IMR-90 (cell line): ENCODE data around the gene KRTAP12-3. TPM values are rescaled to one million over a fixed set of nuclear protein-coding genes. Genes with fewer than 3 reads are reported as not detected.

ENCODE experiments used
- ATAC-seq: fragments of 200-7000 bp; cut with Tn5 transposase; 2 replicates; pipeline ENCODE4 v1.9.1; 2020; ENCODE audit warnings: low read depth, mild to moderate bottlenecking, moderate library complexity
- BruUV-seq: library from RNA; stranded (reverse); fragments of 400-500 nt; replicated peaks from 2 replicates; lab custom pipeline; 2021; lab: Mats Ljungman, UMichigan
- CTCF ChIA-PET: fragments of 300-600 bp; formaldehyde crosslinking; extraction: SDS; loops from one replicate; lab custom pipeline; 2021; ENCODE audit warnings: antibody characterized with exemption; lab: Yijun Ruan, JAX
- POLR2A ChIA-PET: fragments of 300-600 bp; sonication (Branson Sonifier 250); formaldehyde crosslinking; loops from one replicate; lab custom pipeline; 2022; ENCODE audit warnings: antibody characterized with exemption; ENCODE audit not compliant: unreplicated experiment; lab: Charles Lee
- DNase-seq: peaks from one replicate; pipeline ENCODE4 v3.0.0; 2013
- H2AFZ ChIP-seq: replicated peaks from 2 replicates; pipeline ENCODE3; 2013; ENCODE audit warnings: low read length, mild to moderate bottlenecking; ENCODE audit not compliant: poor library complexity
- H2AK5ac ChIP-seq: 2 replicates; pipeline ENCODE4 v1.6.1; 2013; ENCODE audit warnings: low read depth, low read length, inconsistent platforms
- H2AK9ac ChIP-seq: replicated peaks from 2 replicates; pipeline ENCODE3; 2013; ENCODE audit warnings: mild to moderate bottlenecking, low read depth, low read length, moderate library complexity; ENCODE audit not compliant: poor library complexity
- H2BK120ac ChIP-seq: 2 replicates; pipeline ENCODE4 v1.6.1; 2013; ENCODE audit warnings: low read depth, low read length, inconsistent platforms
- H2BK15ac ChIP-seq: 3 replicates; pipeline ENCODE4 v1.6.1; 2013; ENCODE audit warnings: low read depth, low read length, inconsistent platforms
- H2BK20ac ChIP-seq: 2 replicates; pipeline ENCODE4 v1.6.1; 2013; ENCODE audit warnings: low read depth, mild to moderate bottlenecking, inconsistent platforms, low read length, moderate library complexity
- H2BK5ac ChIP-seq: 2 replicates; pipeline ENCODE4 v1.6.1; 2013; ENCODE audit warnings: mild to moderate bottlenecking, low read depth, low read length, inconsistent platforms; ENCODE audit not compliant: poor library complexity, severe bottlenecking
- H3K14ac ChIP-seq: replicated peaks from 2 replicates; pipeline ENCODE4 v1.6.1; 2013; ENCODE audit warnings: low read depth, low read length, inconsistent platforms
- H3K18ac ChIP-seq: 2 replicates; pipeline ENCODE4 v1.6.1; 2013; ENCODE audit warnings: low read depth, low read length, control low read depth
- H3K23ac ChIP-seq: 2 replicates; pipeline ENCODE4 v1.6.1; 2013; ENCODE audit warnings: low read depth, low read length, inconsistent platforms
- H3K27ac ChIP-seq: 2 replicates; pipeline ENCODE4 v1.5.1; 2013; ENCODE audit warnings: mild to moderate bottlenecking, control low read depth, low read length; ENCODE audit not compliant: insufficient read depth
- H3K27me3 ChIP-seq: 2 replicates; pipeline ENCODE4 v1.6.1; 2013; ENCODE audit warnings: low read length; ENCODE audit not compliant: control insufficient read depth, insufficient read depth
- H3K36me3 ChIP-seq: 2 replicates; pipeline ENCODE4 v1.6.1; 2013; ENCODE audit warnings: low read length, mixed read lengths; ENCODE audit not compliant: control insufficient read depth, insufficient read depth
- H3K4ac ChIP-seq: 2 replicates; pipeline ENCODE4 v1.6.1; 2013; ENCODE audit warnings: low read depth, low read length, inconsistent platforms
- H3K4me1 ChIP-seq: 2 replicates; pipeline ENCODE4 v1.6.1; 2013; ENCODE audit warnings: low read length, mixed read lengths; ENCODE audit not compliant: control insufficient read depth, insufficient read depth
- H3K4me2 ChIP-seq: 2 replicates; pipeline ENCODE4 v1.6.1; 2013; ENCODE audit warnings: low read depth, mild to moderate bottlenecking, control low read depth, low read length, moderate library complexity
- H3K4me3 ChIP-seq: 2 replicates; pipeline ENCODE4 v1.5.1; 2013; ENCODE audit warnings: low read depth, mild to moderate bottlenecking, control low read depth, low read length, moderate library complexity; ENCODE audit not compliant: insufficient read depth
- H3K56ac ChIP-seq: 2 replicates; pipeline ENCODE4 v1.6.1; 2013; ENCODE audit warnings: low read length, inconsistent platforms; ENCODE audit not compliant: insufficient read depth; ENCODE audit errors: extremely low read depth
- H3K79me1 ChIP-seq, 2 experiments: 2 replicates each; pipeline ENCODE4 v1.6.1; 2013; ENCODE audit warnings: low read length in 2 of 2, inconsistent platforms in 1 of 2, low read depth in 1 of 2
- H3K9ac ChIP-seq: 2 replicates; pipeline ENCODE4 v1.6.1; 2013; ENCODE audit warnings: low read depth, low read length, control low read depth
- H3K9me1 ChIP-seq: 2 replicates; pipeline ENCODE4 v1.6.1; 2013; ENCODE audit warnings: low read length, inconsistent platforms; ENCODE audit not compliant: insufficient read depth
- H3K9me3 ChIP-seq: 2 replicates; pipeline ENCODE4 v1.6.1; 2013; ENCODE audit warnings: low read length; ENCODE audit not compliant: control insufficient read depth, insufficient read depth
- H4K20me1 ChIP-seq: 2 replicates; pipeline ENCODE4 v1.6.1; 2013; ENCODE audit warnings: low read length, inconsistent platforms; ENCODE audit not compliant: insufficient read depth
- H4K5ac ChIP-seq: 2 replicates; pipeline ENCODE4 v1.6.1; 2013; ENCODE audit warnings: mild to moderate bottlenecking, low read depth, low read length, control low read depth
- H4K8ac ChIP-seq, 2 experiments: 2 replicates each; pipeline ENCODE4 v1.6.1; 2013; ENCODE audit warnings: low read depth in 2 of 2, low read length in 2 of 2, control low read depth in 1 of 2, inconsistent platforms in 1 of 2
- H4K91ac ChIP-seq: 2 replicates; pipeline ENCODE4 v1.6.1; 2013; ENCODE audit warnings: low read depth, low read length, inconsistent platforms; ENCODE audit not compliant: insufficient read depth
- BHLHE40 ChIP-seq: fragments of 150-350 bp; IDR thresholded peaks from 2 replicates; pipeline ENCODE4 v1.6.1; 2016; ENCODE audit warnings: mild to moderate bottlenecking, low read depth, low read length
- CEBPB ChIP-seq: IDR thresholded peaks from 2 replicates; pipeline ENCODE4 v1.6.1; 2012; ENCODE audit warnings: low read depth, low read length, improper control_type of control experiment
- CHD1 ChIP-seq: IDR thresholded peaks from 2 replicates; pipeline ENCODE4 v1.6.1; 2012; ENCODE audit warnings: low read depth, low read length, improper control_type of control experiment
- FOS ChIP-seq: fragments of 150-350 bp; IDR thresholded peaks from 2 replicates; pipeline ENCODE4 v1.6.1; 2016; ENCODE audit warnings: low read depth, low read length
- MAFK ChIP-seq: IDR thresholded peaks from 2 replicates; pipeline ENCODE4 v1.6.1; 2012; ENCODE audit warnings: low read depth, low read length, improper control_type of control experiment
- MAZ ChIP-seq: IDR thresholded peaks from 2 replicates; pipeline ENCODE4 v1.6.1; 2012; ENCODE audit warnings: low read depth, mild to moderate bottlenecking, low read length, improper control_type of control experiment, moderate library complexity, borderline replicate concordance
- MXI1 ChIP-seq: IDR thresholded peaks from 2 replicates; pipeline ENCODE4 v1.6.1; 2012; ENCODE audit warnings: low read depth, mild to moderate bottlenecking, low read length, moderate library complexity, borderline replicate concordance
- NFE2L2 ChIP-seq: fragments of 150-350 bp; IDR thresholded peaks from 2 replicates; pipeline ENCODE4 v1.6.1; 2016; ENCODE audit warnings: low read depth, mild to moderate bottlenecking, low read length
- POLR2A ChIP-seq: IDR thresholded peaks from 2 replicates; pipeline ENCODE4 v1.6.1; 2012; ENCODE audit warnings: mild to moderate bottlenecking, low read depth, low read length
- RAD21 ChIP-seq: IDR thresholded peaks from 2 replicates; pipeline ENCODE4 v1.6.1; 2012; ENCODE audit warnings: low read length, improper control_type of control experiment
- RCOR1 ChIP-seq: IDR thresholded peaks from 2 replicates; pipeline ENCODE4 v1.6.1; 2012; ENCODE audit warnings: mild to moderate bottlenecking, low read length, improper control_type of control experiment; ENCODE audit not compliant: insufficient replicate concordance
- RFX5 ChIP-seq: IDR thresholded peaks from 2 replicates; pipeline ENCODE4 v1.8.0; 2012; ENCODE audit warnings: low read depth, mild to moderate bottlenecking, low read length, moderate library complexity
- SMC3 ChIP-seq: fragments of 150-350 bp; IDR thresholded peaks from 2 replicates; pipeline ENCODE4 v1.6.1; 2016; ENCODE audit warnings: low read depth, mild to moderate bottlenecking, antibody characterized with exemption, low read length, moderate library complexity
- WGBS, 2 experiments: methylation state at CpG; one replicate each; pipeline versions ENCODE4 v1.1.5 to v1.1.7; 2013; ENCODE audit warnings: missing lambda C conversion rate in 2 of 2; ENCODE audit not compliant: insufficient read length in 1 of 2; ENCODE audit errors: extremely low coverage in 2 of 2; 5-methylcytosine and 5-hydroxymethylcytosine counted together
- dilution Hi-C: fragments of 300-500 bp; cut with HindIII; formaldehyde crosslinking; loops from one replicate; pipeline ENCODE4 v1.14.3; 2018; ENCODE audit warnings: low sequenced_read_pairs; ENCODE audit not compliant: unreplicated experiment
- in situ Hi-C: fragments of 300-500 bp; cut with MboI; formaldehyde crosslinking; loops from 3 replicates; pipeline ENCODE4 v1.14.3; 2019; ENCODE audit warnings: low sequenced_read_pairs, inconsistent platforms, mixed read lengths
- intact Hi-C: fragments of 100-400 bp; cut with micrococcal nuclease; formaldehyde crosslinking; loops from 2 replicates; pipeline ENCODE4 v1.10.0; 2022
- polyA plus RNA-seq, 3 experiments: library from polyadenylated mRNA; depleted of rRNA; stranded (reverse); fragments of >200 nt; gene quantifications; 2 replicates each; pipeline ENCODE4 v1.2.3, GENCODE V29; 2012; ENCODE audit warnings: low replicate concordance in 1 of 3
- total RNA-seq: library from RNA; depleted of rRNA; stranded (reverse); fragments of >200 nt; gene quantifications from 2 replicates; pipeline ENCODE4 v1.2.3, GENCODE V29; 2012
- TF ChIP-seq, protein P1 (sequence below): conservative IDR thresholded peaks from 2 replicates; pipeline ENCODE4 v1.5.1; 2012; ENCODE audit warnings: mild to moderate bottlenecking, low read depth, low read length, improper control_type of control experiment
- TF ChIP-seq, protein P2 (sequence below): fragments of 150-350 bp; IDR thresholded peaks from 2 replicates; pipeline ENCODE4 v1.6.1; 2016; ENCODE audit warnings: low read depth, mild to moderate bottlenecking, low read length, moderate library complexity, borderline replicate concordance
- TF ChIP-seq, protein P3 (sequence below): fragments of 150-350 bp; IDR thresholded peaks from 2 replicates; pipeline ENCODE4 v1.6.1; 2017; ENCODE audit warnings: mild to moderate bottlenecking, antibody characterized with exemption, low read length, low read depth

The KRTAP12-3 gene
- total and polyA plus RNA-seq, 2 of the 4 experiments (the other 2 are of a cell fraction): not detected

DNA sequence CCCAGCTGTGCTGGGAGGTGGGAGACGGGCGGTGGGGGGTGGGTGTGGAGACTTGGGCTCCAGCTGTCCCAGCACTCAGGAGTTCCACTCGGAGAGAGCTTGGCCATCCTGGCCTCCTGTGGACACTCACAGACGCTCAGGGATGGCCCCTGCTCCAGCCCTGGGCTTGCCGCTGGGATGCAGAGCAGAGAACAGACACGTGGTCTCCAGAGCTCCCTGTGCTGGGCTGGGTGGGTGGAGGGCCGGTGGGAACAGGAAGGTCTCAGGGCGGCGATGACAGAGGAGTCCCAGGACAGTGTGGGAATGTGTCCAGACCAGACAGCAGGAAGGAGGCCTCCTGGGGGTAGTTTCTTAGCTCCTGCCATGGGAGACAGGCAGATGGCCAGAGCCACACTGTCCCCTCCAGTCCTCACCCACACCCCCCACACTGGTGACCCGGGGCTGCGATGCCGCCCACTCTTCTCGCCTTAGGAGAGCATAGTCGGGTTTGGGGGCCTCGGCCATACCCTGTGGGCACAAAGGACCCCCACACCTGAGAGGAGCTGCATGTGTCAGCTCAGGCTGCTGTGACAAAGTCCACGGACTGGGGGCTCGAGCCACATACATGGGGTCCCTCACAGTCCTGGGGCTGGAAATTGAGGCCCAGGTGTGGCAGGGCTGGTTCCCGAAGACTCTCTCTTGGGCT lies 28.9 kb upstream of the KRTAP12-3 start:
- Histone ChIP-seq H2AK5ac (no peak overlapping the region), H2BK20ac (no peak overlapping the region), H2BK5ac (no peak overlapping the region), H3K4me1 (no peaks in the 10 kb centered on the region), H4K8ac (no peak overlapping the region), H3K9me3 (0 out of 2 replicates have a peak, but pooled peaks cover 2% of the 10 kb centered on the region), H3K4ac (no peak overlapping the region), H3K18ac (no peak overlapping the region), H3K14ac (no peak overlapping the region), H3K56ac (no peak overlapping the region), H3K27me3 (peaks cover 2% of the 10 kb centered on the region; the same call in 1 of the 2 replicates), H2BK120ac (no peak overlapping the region), H3K23ac (no peak overlapping the region), H3K36me3 (no peaks in the 10 kb centered on the region), H2AK9ac (no peak overlapping the region), H3K79me1 (no peaks in the 10 kb centered on the region), H3K4me2 (no peak overlapping the region), H4K20me1 (no peaks in the 10 kb centered on the region), H3K4me3 (no peak overlapping the region), H4K5ac (no peak overlapping the region), H4K91ac (no peak overlapping the region), H3K9ac (no peak overlapping the region), H2BK15ac (no peak overlapping the region), H2AFZ (no peak overlapping the region), H3K27ac (no peak overlapping the region), H3K9me1 (no peaks in the 10 kb centered on the region)
- intact Hi-C loops: no loop called here
- in situ Hi-C loops: no loop called here
- dilution Hi-C loops: no loop called here
- ATAC-seq (no peak), DNase-seq (no peak)
- ChIA-PET POLR2A (no interaction called here), CTCF (no interaction called here)
- WGBS, 2 experiments: 51% methylated on average over 5 of the region's 18 CpGs; no CpG with 5 or more reads in 1 of the 2 experiments
- TF ChIP-seq SMC3: no peak
- no peak for TF ChIP-seq RAD21
- TF ChIP-seq, protein P1, sequence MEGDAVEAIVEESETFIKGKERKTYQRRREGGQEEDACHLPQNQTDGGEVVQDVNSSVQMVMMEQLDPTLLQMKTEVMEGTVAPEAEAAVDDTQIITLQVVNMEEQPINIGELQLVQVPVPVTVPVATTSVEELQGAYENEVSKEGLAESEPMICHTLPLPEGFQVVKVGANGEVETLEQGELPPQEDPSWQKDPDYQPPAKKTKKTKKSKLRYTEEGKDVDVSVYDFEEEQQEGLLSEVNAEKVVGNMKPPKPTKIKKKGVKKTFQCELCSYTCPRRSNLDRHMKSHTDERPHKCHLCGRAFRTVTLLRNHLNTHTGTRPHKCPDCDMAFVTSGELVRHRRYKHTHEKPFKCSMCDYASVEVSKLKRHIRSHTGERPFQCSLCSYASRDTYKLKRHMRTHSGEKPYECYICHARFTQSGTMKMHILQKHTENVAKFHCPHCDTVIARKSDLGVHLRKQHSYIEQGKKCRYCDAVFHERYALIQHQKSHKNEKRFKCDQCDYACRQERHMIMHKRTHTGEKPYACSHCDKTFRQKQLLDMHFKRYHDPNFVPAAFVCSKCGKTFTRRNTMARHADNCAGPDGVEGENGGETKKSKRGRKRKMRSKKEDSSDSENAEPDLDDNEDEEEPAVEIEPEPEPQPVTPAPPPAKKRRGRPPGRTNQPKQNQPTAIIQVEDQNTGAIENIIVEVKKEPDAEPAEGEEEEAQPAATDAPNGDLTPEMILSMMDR: no peak
- TF ChIP-seq BHLHE40: no peak
- no peak for TF ChIP-seq MAZ
- TF ChIP-seq CEBPB: no peak
- no peak for TF ChIP-seq FOS
- TF ChIP-seq POLR2A: no peak
- TF ChIP-seq MAFK: no peak
- no peak for TF ChIP-seq RCOR1
- TF ChIP-seq CHD1: no peak
- no peak for TF ChIP-seq NFE2L2
- no peak for TF ChIP-seq RFX5
- no peak for TF ChIP-seq MXI1
- TF ChIP-seq, protein P2, sequence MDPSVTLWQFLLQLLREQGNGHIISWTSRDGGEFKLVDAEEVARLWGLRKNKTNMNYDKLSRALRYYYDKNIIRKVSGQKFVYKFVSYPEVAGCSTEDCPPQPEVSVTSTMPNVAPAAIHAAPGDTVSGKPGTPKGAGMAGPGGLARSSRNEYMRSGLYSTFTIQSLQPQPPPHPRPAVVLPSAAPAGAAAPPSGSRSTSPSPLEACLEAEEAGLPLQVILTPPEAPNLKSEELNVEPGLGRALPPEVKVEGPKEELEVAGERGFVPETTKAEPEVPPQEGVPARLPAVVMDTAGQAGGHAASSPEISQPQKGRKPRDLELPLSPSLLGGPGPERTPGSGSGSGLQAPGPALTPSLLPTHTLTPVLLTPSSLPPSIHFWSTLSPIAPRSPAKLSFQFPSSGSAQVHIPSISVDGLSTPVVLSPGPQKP: no peak
- TF ChIP-seq, protein P3, sequence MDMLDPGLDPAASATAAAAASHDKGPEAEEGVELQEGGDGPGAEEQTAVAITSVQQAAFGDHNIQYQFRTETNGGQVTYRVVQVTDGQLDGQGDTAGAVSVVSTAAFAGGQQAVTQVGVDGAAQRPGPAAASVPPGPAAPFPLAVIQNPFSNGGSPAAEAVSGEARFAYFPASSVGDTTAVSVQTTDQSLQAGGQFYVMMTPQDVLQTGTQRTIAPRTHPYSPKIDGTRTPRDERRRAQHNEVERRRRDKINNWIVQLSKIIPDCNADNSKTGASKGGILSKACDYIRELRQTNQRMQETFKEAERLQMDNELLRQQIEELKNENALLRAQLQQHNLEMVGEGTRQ: no peak
- BruUV-seq: no TSS peak
